GM10847 (cell line): ENCODE results near the gene SPATA13.

ENCODE experiments used
- POLR2A ChIP-seq: IDR thresholded peaks from 2 replicates; pipeline ENCODE4 v1.6.1; 2011; ENCODE audit not compliant: insufficient read length; ENCODE audit errors: extremely low read depth

SPATA13 gene

GRCh38 chr13:24160458-24161009 is at the start of gene SPATA13:
SPATA13 (plus strand) TSS chr13:24160720; CDS start chr13:24222930, 62,210 bp downstream.
- TF ChIP-seq POLR2A = no peak

DNA sequence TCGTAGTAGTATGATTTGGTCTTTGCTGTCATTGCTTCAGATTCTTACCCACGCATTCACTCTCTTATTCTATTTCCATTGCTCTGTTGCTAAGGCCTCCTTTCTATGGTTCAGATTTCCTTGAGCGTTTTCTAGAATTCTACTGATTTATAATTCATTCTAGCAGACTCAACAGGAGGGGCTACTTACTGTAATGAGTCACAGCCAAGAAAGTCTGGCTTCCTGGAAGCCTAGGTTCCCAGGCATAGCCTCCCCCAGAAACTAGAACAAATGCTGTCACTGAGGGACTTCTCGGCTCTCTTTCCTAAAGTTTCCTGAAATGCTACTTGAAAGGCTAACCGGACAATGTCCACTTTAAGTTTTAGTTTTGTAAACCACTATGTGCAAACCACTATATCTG is 47.7 kb upstream of the SPATA13 start:
- TF ChIP-seq POLR2A = no peak

- no peak for TF ChIP-seq POLR2A
Observed at GRCh38 chr13:24115671-24116070, 44.8 kb upstream of the SPATA13 start.

- no peak for TF ChIP-seq POLR2A
Observed at GRCh38 chr13:24116131-24116530, 44.4 kb upstream of the SPATA13 start.

DNA sequence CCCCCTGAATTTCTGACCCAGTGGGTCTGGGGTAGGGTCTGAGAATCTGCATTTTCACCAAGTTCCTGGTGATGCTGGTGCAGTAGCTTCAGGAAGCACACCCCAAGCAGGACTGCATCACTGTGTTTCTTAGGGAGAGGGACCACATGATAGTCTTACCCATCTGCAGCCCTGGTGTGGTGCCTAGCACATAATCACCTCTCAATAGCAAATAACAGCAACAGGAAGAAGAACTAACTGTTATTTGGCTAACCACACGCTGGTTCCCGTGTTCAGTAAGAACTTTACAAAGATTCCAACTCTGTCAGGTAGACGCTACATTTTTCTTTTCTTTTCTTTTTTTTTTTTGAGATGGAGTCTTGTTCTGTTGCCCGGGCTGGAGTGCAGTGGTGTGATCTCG is 41.9 kb upstream of the SPATA13 start:
- TF ChIP-seq POLR2A = no peak

GRCh38 chr13:24119626-24120508 is 40.7 kb upstream of the SPATA13 start:
- TF ChIP-seq POLR2A = no peak

DNA sequence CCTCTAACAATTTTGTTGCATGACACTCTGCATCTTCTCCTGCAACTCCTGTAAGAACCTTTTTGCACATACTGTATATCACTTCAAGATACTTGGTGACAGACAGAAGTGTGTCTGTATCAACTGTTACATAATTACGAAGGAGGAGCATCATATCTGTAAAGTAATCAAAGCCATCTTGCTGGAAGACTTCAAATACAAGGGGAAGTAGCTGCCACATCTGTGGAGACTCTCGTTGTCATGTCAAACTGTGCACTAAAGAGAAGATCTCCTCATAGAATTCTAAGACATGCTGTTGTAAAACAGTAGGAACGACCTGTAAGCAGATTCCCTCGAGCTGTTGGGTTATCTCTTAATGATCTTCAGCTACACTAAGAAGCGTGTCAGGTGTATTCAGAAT is 38.0 kb upstream of the SPATA13 start:
- TF ChIP-seq POLR2A = no peak

GRCh38 chr13:24123761-24124160 is 36.8 kb upstream of the SPATA13 start:
- no peak for TF ChIP-seq POLR2A

- TF ChIP-seq POLR2A = no peak
Observed at GRCh38 chr13:24124789-24125476, 35.6 kb upstream of the SPATA13 start.

DNA sequence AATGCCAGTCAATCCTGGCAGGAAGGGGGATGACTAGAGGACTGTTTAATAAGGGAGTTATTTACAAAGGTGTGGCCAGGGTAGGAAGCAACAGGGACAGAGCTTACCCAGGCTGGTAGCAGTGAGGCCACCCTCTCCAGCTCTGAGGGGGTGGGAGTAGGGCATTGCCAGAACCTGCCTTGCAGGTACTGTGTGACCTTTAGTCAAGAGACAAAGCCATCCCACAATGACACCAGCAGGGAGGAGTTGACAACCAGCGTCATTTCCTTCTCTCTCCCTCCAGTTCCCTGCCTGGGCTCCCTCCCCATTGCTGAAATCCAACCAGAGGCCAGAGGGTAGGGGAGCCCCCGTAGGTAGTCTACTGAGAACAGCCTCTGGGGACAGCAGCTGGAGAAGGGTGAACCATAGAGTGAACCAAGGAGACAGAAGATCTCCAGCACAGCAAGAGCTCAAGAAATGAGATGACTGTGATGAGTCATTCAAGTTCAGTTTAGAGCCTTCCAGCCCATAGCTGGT is 33.3 kb upstream of the SPATA13 start:
- TF ChIP-seq POLR2A = no peak

- no peak for TF ChIP-seq POLR2A
Observed at GRCh38 chr13:24128112-24128511, 32.4 kb upstream of the SPATA13 start.

GRCh38 chr13:24128962-24129361 is 31.6 kb upstream of the SPATA13 start:
- TF ChIP-seq POLR2A = no peak

DNA sequence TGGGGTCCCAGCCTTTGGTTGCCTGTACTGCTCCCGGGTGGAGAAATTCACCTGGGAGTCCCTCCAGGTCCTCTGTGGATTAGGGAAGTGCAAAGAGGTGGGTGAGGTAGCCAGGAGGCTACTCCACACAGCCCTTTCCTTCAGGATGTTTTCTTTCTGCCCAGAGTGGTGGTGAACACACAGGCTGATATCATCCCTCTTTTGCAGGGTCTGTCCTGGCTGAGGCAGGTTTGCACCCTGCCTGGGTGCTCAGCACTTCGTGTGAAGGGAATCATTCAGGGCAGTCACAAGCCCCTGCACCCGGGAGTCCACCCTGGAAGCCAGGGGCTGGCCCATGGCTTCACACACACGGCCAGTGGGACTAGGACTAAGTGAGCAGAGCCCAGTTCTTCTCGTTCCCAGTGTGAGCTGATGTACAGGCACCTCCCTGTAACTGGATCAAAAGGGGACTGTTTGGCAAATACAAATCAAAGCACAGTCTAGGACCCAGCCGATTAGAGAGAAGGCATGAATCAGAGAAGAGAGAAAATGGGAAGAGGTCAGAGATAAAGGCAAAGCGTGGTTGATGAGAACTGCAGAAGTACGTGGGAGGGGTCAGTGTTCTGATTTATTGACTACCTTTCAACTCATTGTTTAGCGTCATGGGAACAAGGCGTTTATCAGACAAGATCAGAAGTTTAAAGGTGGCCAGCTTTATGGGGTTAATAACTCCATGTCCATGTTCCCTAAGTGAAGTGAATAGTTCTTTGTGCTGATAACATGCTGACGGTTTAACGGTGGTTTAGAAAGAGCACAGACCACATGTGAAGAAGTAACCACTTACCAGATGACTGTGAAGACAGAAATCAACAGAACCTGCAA is 30.4 kb upstream of the SPATA13 start:
- TF ChIP-seq POLR2A = no peak

DNA sequence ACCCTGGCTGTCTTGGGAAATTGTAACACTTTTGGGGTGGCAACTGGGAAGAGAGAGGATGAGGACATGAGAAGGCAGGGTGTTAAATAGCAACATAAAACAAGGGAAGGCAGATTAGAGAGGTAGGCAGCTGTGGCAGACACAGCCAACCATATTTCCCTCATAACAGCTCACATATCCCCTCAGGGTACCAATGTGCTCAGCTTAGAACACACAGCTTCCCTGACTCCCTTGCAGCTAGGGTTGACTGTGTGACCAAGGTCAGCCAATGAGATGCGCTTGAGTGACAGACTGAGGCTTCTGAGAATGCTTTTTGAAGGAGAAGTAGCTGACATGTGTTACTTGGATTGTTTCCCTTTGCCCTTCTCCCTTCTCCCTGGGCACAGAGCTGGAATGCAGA is 28.8 kb upstream of the SPATA13 start:
- TF ChIP-seq POLR2A = no peak
